ENCODE data around the gene TIMM22. TPM values are rescaled to one million over a fixed set of nuclear protein-coding genes. Genes with fewer than 3 reads are reported as not detected.
"Not testable (repeated sequence)": the region's sequence is repeated elsewhere in the genome, so short reads cannot be mapped to it uniquely, and the experiment has no call there.

TIMM22 gene
- total RNA-seq, 1 experiment from 2014 or later = 11.6 TPM

DNA sequence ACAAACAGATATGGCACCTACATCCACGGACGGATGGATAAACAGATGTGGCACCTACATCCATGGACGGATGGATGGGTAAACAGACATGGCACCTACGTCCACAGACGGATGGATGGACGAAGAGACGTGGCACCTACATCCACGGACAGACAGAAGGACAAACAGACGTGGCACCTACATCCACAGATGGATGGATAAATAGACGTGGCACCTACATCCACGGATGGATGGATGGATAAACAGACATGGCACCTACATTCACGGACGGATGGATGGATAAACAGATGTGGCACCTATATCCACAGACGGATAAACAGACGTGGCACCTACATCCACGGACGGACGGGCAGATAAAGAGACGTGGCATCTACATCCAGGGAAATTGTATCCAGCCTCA, 45.6 kb downstream of the TIMM22 start:
- Histone ChIP-seq H3K9me2 (ENCODE audit: insufficient read depth) (no peaks in the 10 kb centered on the region), H3K27ac (no peak overlapping the region), H3K27me3 (ENCODE audit: insufficient read depth, low read depth) (no peaks in the 10 kb centered on the region), H4K20me1 (ENCODE audit: insufficient read depth) (0 out of 2 replicates have a peak, but pooled peaks cover 3% of the 10 kb centered on the region), H3K79me2 (ENCODE audit: low read depth) (no peaks in the 10 kb centered on the region), H3K4me2 (no peak overlapping the region), H3K4me1 (replicated peaks; ENCODE audit: insufficient read depth) (no peaks in the 10 kb centered on the region), H3F3A (ENCODE audit: insufficient read depth, low read depth) (no peaks in the 10 kb centered on the region), H3K4me3 (no peak overlapping the region), H3K9me3 (ENCODE audit: insufficient read depth, low read depth) (no peaks in the 10 kb centered on the region), H3K36me3 (ENCODE audit: low read depth) (no peaks in the 10 kb centered on the region), H2AFZ (no peak overlapping the region)
- BruUV-seq (replicated peaks) = no TSS peak
- no peak for DNase-seq
- POLR2A ChIA-PET (ENCODE audit: unreplicated experiment) = no interaction called here
- TF ChIP-seq EZH2 (IDR thresholded peaks at IDR 0.05; ENCODE audit: low read depth) = no peak
- TF ChIP-seq, protein P1, sequence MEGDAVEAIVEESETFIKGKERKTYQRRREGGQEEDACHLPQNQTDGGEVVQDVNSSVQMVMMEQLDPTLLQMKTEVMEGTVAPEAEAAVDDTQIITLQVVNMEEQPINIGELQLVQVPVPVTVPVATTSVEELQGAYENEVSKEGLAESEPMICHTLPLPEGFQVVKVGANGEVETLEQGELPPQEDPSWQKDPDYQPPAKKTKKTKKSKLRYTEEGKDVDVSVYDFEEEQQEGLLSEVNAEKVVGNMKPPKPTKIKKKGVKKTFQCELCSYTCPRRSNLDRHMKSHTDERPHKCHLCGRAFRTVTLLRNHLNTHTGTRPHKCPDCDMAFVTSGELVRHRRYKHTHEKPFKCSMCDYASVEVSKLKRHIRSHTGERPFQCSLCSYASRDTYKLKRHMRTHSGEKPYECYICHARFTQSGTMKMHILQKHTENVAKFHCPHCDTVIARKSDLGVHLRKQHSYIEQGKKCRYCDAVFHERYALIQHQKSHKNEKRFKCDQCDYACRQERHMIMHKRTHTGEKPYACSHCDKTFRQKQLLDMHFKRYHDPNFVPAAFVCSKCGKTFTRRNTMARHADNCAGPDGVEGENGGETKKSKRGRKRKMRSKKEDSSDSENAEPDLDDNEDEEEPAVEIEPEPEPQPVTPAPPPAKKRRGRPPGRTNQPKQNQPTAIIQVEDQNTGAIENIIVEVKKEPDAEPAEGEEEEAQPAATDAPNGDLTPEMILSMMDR (conservative IDR thresholded peaks at IDR 0.05) = no peak
- intact Hi-C loops (cut with micrococcal nuclease; ENCODE audit: unreplicated experiment) = no loop called here
- CTCF ChIA-PET = no interaction called here

DNA sequence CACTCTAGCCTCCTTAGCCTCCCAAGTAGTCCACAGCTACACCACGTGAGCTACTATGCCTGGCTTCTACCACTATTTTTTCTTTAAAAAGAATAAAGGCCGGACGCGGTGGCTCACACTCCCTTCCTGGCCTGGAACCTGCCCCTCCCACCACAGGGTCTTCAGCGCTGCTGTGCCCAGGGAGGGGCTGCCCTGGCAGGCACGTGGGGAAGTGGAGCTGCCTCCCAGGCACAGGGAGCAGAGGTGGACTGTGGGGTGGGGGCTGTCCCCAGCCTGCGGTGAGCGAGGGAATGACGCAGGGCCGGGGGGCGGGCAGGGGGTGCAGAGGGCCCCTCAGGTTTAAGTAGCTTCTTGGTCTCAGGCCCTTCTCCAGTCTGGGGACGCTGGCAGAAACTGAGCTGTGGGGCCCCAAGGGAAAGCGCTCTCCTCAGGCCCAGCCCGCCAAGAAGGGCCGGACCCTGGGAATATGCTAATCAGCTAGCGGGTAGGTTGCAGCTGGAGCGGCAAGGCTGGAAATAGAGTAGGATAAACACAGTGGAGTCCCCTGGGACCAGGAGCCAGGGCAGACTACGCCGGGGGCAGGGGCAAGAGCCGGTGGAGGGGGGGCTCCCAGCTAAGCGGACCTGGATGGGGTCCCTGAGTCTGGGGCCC, 46.8 kb downstream of the TIMM22 start:
- Histone ChIP-seq H3F3A (ENCODE audit: insufficient read depth, low read depth) (no peaks in the 10 kb centered on the region), H3K9me2 (ENCODE audit: insufficient read depth) (no peaks in the 10 kb centered on the region), H3K9me3 (ENCODE audit: insufficient read depth, low read depth) (no peaks in the 10 kb centered on the region), H4K20me1 (ENCODE audit: insufficient read depth) (no peaks in the 10 kb centered on the region), H3K79me2 (ENCODE audit: low read depth) (no peaks in the 10 kb centered on the region), H3K36me3 (ENCODE audit: low read depth) (no peaks in the 10 kb centered on the region), H3K27ac (no peak overlapping the region), H3K4me1 (replicated peaks; ENCODE audit: insufficient read depth) (no peaks in the 10 kb centered on the region), H3K27me3 (ENCODE audit: insufficient read depth, low read depth) (no peaks in the 10 kb centered on the region), H3K4me3 (no peak overlapping the region), H3K4me2 (no peak overlapping the region), H2AFZ (no peak overlapping the region)
- no peak for DNase-seq
- POLR2A ChIA-PET (ENCODE audit: unreplicated experiment) = interaction anchor here (0.6 kb wide), 1 partner anchor 67 kb away, joined by 4 read pairs; no protein-coding TSS in a partner anchor
- TF ChIP-seq, protein P1 (conservative IDR thresholded peaks at IDR 0.05) = no peak
- no peak for TF ChIP-seq EZH2 (IDR thresholded peaks at IDR 0.05; ENCODE audit: low read depth)
- no TSS peak for BruUV-seq (replicated peaks)
- intact Hi-C loops (cut with micrococcal nuclease; ENCODE audit: unreplicated experiment) = no loop called here
- CTCF ChIA-PET = no interaction called here

GRCh38 chr17:1044387-1045009, 47.6 kb downstream of the TIMM22 start:
- BruUV-seq (replicated peaks); H3K27ac ChIP-seq; H3K4me1 ChIP-seq (replicated peaks; ENCODE audit: insufficient read depth); H2AFZ ChIP-seq; H3K4me2 ChIP-seq; H3K9me2 ChIP-seq (ENCODE audit: insufficient read depth); CTCF ChIA-PET; intact Hi-C loops (cut with micrococcal nuclease; ENCODE audit: unreplicated experiment); H3F3A ChIP-seq (ENCODE audit: insufficient read depth, low read depth); H3K27me3 ChIP-seq (ENCODE audit: insufficient read depth, low read depth); H3K4me3 ChIP-seq; H3K9me3 ChIP-seq (ENCODE audit: insufficient read depth, low read depth); DNase-seq; H4K20me1 ChIP-seq (ENCODE audit: insufficient read depth); H3K36me3 ChIP-seq (ENCODE audit: low read depth); H3K79me2 ChIP-seq (ENCODE audit: low read depth): not testable (repeated sequence)
- POLR2A ChIA-PET (ENCODE audit: unreplicated experiment) = interaction anchor here (0.6 kb wide), 2 partner anchors 66 kb away, joined by 4 to 5 read pairs; no protein-coding TSS in a partner anchor

All from PC-9 (cell line).